OCI-LY7 (cell line): Measurements from ENCODE around the gene OR2G6.
"Not testable (repeated sequence)": the region's sequence is repeated elsewhere in the genome, so short reads cannot be mapped to it uniquely, and the experiment has no call there.

Experiments used
- CTCF ChIP-seq: fragments of 200-600 bp; sonication (generic); conservative IDR thresholded peaks from 2 replicates; pipeline ENCODE4 v1.5.1; 2014; ENCODE audit warnings: mild to moderate bottlenecking, antibody characterized with exemption, low read length, moderate library complexity, mixed read lengths
- EZH2phosphoT487 ChIP-seq: fragments of 200-600 bp; sonication (generic); IDR thresholded peaks from 2 replicates; pipeline ENCODE4 v1.6.1; 2018; ENCODE audit warnings: low read depth, borderline replicate concordance, mild to moderate bottlenecking, mixed run types, antibody characterized with exemption, low read length, moderate library complexity, mixed read lengths

GRCh38 chr1:248573856-248574255 lies 66.0 kb downstream of the OR2G6 start:
- TF ChIP-seq CTCF, EZH2phosphoT487: not testable (repeated sequence)
